ENCODE results near the gene GNAT2. TPM values are rescaled to one million over a fixed set of nuclear protein-coding genes. Genes with fewer than 3 reads are reported as not detected.

GNAT2 gene
- total RNA-seq, 4 donors from 2014 or later, result 0.33 TPM; not detected in 3

- H3K4me1 ChIP-seq, result peaks cover 20 to 25% (median 23%) of the 10 kb centered on the region in 4 donors
- no peaks in the 10 kb centered on the region for H3K27me3 ChIP-seq
- no peak overlapping the region for H3K4me3 ChIP-seq
- H3K27ac ChIP-seq (replicated peaks in 1 of 4), result peak overlapping the region in 2 of 4 donors; percentile 38 to 39
- no peaks in the 10 kb centered on the region for H3K9me3 ChIP-seq
- intact Hi-C loops (cut with DNase I), result no loop called here
- no peak for TF ChIP-seq POLR2AphosphoS5 (IDR thresholded peaks at IDR 0.05)
- TF ChIP-seq EP300 (IDR thresholded peaks at IDR 0.05), result no peak
- no peak for TF ChIP-seq POLR2A (IDR thresholded peaks at IDR 0.05; ENCODE audit: low read depth)
- TF ChIP-seq CTCF (IDR thresholded peaks at IDR 0.05), result no peak
- DNase-seq (ENCODE audit: extremely low spot score), result no peak
- 71% methylated on average over 3 of the region's 3 CpGs for WGBS
- H3K36me3 ChIP-seq, result no peaks in the 10 kb centered on the region
Measured at GRCh38 chr1:109616391-109616790, 3.0 kb downstream of the GNAT2 start.

- no peak overlapping the region for H3K4me3 ChIP-seq
- no peak for DNase-seq (ENCODE audit: extremely low spot score)
- no peaks in the 10 kb centered on the region for H3K9me3 ChIP-seq
- no peak for TF ChIP-seq POLR2A (IDR thresholded peaks at IDR 0.05; ENCODE audit: low read depth)
- peak in 1 of 2 donors; percentile 39 for TF ChIP-seq POLR2AphosphoS5 (IDR thresholded peaks at IDR 0.05)
- peaks cover 15 to 20% (median 18%) of the 10 kb centered on the region in 4 donors for H3K4me1 ChIP-seq
- no peaks in the 10 kb centered on the region for H3K36me3 ChIP-seq
- H3K27ac ChIP-seq (replicated peaks in 1 of 4), result peak overlapping the region in 2 of 4 donors; percentile 38 to 39
- intact Hi-C loops (cut with DNase I), result no loop called here
- WGBS, result 41% methylated on average over 2 of the region's 3 CpGs
- H3K27me3 ChIP-seq, result no peaks in the 10 kb centered on the region
Measured at GRCh38 chr1:109615879-109616278, 3.5 kb downstream of the GNAT2 start.

GRCh38 chr1:109613361-109614147 is 5.9 kb downstream of the GNAT2 start:
- no peaks in the 10 kb centered on the region for H3K36me3 ChIP-seq
- WGBS, result 62% methylated on average over 7 of the region's 7 CpGs
- H3K4me1 ChIP-seq, result peaks cover 0 to 3% (median 0%) of the 10 kb centered on the region in 4 donors

GRCh38 chr1:109611308-109611990 is 8.0 kb downstream of the GNAT2 start:
- Histone ChIP-seq H3K4me1 (peaks cover 0 to 3% (median 0%) of the 10 kb centered on the region in 4 donors), H3K27me3 (no peaks in the 10 kb centered on the region), H3K4me3 (no peak overlapping the region), H3K27ac (replicated peaks in 1 of 4) (no peak overlapping the region), H3K36me3 (no peaks in the 10 kb centered on the region), H3K9me3 (no peaks in the 10 kb centered on the region)
- WGBS, result 93% methylated on average over 13 of the region's 13 CpGs
- intact Hi-C loops (cut with DNase I), result no loop called here
- DNase-seq (ENCODE audit: extremely low spot score), result no peak
- TF ChIP-seq POLR2A (IDR thresholded peaks at IDR 0.05; ENCODE audit: low read depth) (no peak), POLR2AphosphoS5 (IDR thresholded peaks at IDR 0.05) (no peak), EP300 (IDR thresholded peaks at IDR 0.05) (no peak), CTCF (IDR thresholded peaks at IDR 0.05) (no peak)

More at GRCh38 chr1:109613361-109614147, 5.9 kb downstream of the GNAT2 start:
- Histone ChIP-seq H3K4me3 (no peak overlapping the region), H3K27ac (replicated peaks in 1 of 4) (no peak overlapping the region), H3K9me3 (no peaks in the 10 kb centered on the region), H3K27me3 (no peaks in the 10 kb centered on the region)
- TF ChIP-seq EP300 (IDR thresholded peaks at IDR 0.05) (no peak), POLR2A (IDR thresholded peaks at IDR 0.05; ENCODE audit: low read depth) (no peak), POLR2AphosphoS5 (IDR thresholded peaks at IDR 0.05) (no peak), CTCF (IDR thresholded peaks at IDR 0.05) (no peak)
- intact Hi-C loops (cut with DNase I), result no loop called here
- no peak for DNase-seq (ENCODE audit: extremely low spot score)

GRCh38 chr1:109610609-109611307 is 8.7 kb downstream of the GNAT2 start:
- WGBS, result 68% methylated on average over 3 of the region's 3 CpGs
- TF ChIP-seq POLR2AphosphoS5 (IDR thresholded peaks at IDR 0.05) (no peak), POLR2A (IDR thresholded peaks at IDR 0.05; ENCODE audit: low read depth) (no peak), EP300 (IDR thresholded peaks at IDR 0.05) (no peak), CTCF (IDR thresholded peaks at IDR 0.05) (no peak)
- Histone ChIP-seq H3K27ac (replicated peaks in 1 of 4) (no peak overlapping the region), H3K27me3 (no peaks in the 10 kb centered on the region), H3K9me3 (no peaks in the 10 kb centered on the region), H3K36me3 (no peaks in the 10 kb centered on the region), H3K4me1 (peaks cover 0 to 3% (median 0%) of the 10 kb centered on the region in 4 donors), H3K4me3 (no peak overlapping the region)
- intact Hi-C loops (cut with DNase I), result no loop called here
- no peak for DNase-seq (ENCODE audit: extremely low spot score)
